HG02870 (cell line): ENCODE results near the gene GPR132.
A peak's percentile ranks its signal among the peaks of the same experiment; 100 is the strongest.
"Not testable (repeated sequence)": the region's sequence is repeated elsewhere in the genome, so short reads cannot be mapped to it uniquely, and the experiment has no call there.

Experiments used
- ATAC-seq: cut with Tn5 transposase; IDR thresholded peaks from one replicate; pipeline ENCODE4 v1.9.1; 2021; ENCODE audit warnings: mild to moderate bottlenecking, moderate library complexity; ENCODE audit not compliant: unreplicated experiment

GPR132 gene

GRCh38 chr14:105091517-105092170, 26.4 kb upstream of the GPR132 start:
- no peak for ATAC-seq

- ATAC-seq = no peak
Observed at GRCh38 chr14:105091054-105091516, 25.9 kb upstream of the GPR132 start.

GRCh38 chr14:105090493-105091053, 25.3 kb upstream of the GPR132 start:
- no peak for ATAC-seq

DNA sequence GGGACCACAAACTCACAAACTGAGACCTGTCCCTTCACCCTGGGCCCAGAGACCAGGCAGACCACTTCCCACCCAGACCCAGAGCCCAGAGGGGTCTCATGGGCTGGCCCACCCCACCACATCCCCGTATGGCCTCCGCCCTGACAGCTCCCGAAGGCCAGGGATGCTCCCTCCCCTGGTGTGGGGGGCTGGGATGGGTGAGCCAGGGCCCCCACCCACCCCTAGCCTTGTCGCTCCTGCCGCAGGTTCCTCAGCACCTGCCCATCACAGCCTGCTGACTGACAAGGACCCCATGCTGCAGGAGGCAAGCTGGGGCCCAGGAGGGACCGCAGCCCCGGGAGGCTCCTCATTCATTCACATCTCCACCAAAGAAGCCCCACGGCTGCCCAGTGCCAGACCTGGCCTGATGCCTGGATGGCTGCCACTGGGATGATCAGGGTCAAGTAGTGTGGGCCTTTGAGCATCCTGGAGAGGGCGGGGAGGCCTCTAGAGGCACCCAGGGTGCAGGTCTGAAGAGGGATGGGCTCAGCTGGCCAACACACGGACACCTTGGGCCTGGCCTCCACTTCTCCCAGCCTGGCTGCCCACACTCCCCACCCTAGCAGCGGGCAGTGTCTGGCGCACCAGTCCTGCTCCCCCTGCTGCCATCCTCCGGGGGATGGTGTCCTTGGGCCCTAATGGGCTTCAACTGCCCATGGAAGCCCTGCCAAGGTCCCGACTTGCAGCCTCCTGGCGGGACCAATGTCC, 24.7 kb upstream of the GPR132 start:
- no peak for ATAC-seq

- no peak for ATAC-seq
Observed at GRCh38 chr14:105088812-105089745, 23.8 kb upstream of the GPR132 start.

GRCh38 chr14:105087963-105088811, 23.0 kb upstream of the GPR132 start:
- no peak for ATAC-seq

- ATAC-seq = no peak
Observed at GRCh38 chr14:105087308-105087962, 22.2 kb upstream of the GPR132 start.

DNA sequence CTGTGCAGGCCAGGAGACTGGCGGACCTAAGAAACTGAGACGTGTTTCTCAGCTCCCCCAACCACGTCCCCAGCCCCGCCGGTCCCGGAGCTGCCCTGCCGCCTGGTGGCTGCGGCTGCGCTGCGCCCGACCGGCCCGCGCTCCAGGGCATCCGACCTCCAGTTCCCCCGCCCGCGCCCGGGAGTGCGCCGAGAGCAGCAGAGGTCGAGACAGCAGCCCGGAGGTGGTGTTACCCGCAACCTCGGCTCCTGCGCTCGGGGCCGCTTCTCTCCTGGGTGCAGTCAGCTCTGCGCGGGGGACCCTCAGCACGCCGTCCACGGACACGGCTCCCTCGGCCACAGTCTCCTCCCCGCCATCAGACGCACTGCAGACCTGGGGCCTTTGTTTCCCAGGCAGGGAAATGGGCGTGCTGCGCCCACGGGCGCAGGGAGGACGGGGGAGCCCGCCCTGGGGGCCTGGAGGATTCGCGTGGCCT, 21.6 kb upstream of the GPR132 start:
- peak; percentile 37 for ATAC-seq

DNA sequence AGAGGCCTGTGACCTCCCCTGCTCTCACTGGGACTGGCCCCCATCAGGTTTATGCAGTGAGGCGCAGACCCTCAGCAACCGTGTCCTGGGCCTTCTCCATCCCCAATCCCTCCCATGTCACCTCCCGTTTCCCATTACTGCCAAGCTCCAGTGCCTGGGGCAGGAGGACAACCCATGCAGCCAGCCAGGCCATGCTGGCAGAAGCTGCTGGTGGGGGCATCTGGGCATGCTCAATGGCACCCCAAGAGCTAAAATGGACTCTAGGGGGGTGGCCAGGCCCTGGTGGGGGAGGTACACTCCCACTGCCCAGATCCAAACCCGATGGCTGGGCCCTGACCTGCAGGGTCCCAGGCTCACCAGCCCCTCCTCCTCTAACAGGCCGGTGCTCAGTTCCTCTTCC, 20.5 kb upstream of the GPR132 start:
- no peak for ATAC-seq

- no peak for ATAC-seq
Observed at GRCh38 chr14:105084741-105085571, 19.7 kb upstream of the GPR132 start.

GRCh38 chr14:105083926-105084685, 18.9 kb upstream of the GPR132 start:
- no peak for ATAC-seq

GRCh38 chr14:105082703-105083102, 17.5 kb upstream of the GPR132 start:
- ATAC-seq = no peak

- not testable (repeated sequence) for ATAC-seq
Observed at GRCh38 chr14:105081473-105081872, 16.2 kb upstream of the GPR132 start.

- no peak for ATAC-seq
Observed at GRCh38 chr14:105080161-105080560, 14.9 kb upstream of the GPR132 start.

- no peak for ATAC-seq
Observed at GRCh38 chr14:105078294-105078693, 13.1 kb upstream of the GPR132 start.

DNA sequence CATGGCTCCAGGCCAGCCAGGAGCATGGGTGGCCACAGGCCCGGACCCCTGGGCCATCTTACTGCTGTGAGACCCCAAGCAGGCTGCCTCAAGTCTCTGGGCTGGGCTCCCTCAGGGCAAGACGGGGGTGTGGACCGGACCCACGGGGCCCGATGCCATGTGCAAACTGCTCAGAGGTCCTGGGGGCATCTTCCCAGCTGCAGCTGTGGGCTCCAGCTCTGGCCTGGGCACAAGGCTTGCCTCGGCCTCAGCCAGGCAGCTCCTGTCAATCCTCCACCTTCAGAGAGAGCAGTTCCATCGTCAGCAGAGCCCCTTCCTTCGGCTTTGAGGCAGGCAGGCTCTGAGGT, 12.4 kb upstream of the GPR132 start:
- no peak for ATAC-seq

GRCh38 chr14:105076805-105077648, 11.8 kb upstream of the GPR132 start:
- ATAC-seq = no peak
